EH (cell line): ENCODE results near the gene CPAMD8.
"Not testable (repeated sequence)": the region's sequence is repeated elsewhere in the genome, so short reads cannot be mapped to it uniquely, and the experiment has no call there.

ENCODE experiments used
- DNase-seq: peaks from one replicate; pipeline ENCODE4 v3.0.0-alpha.2; 2015; ENCODE audit warnings: low read depth

The CPAMD8 gene

DNA sequence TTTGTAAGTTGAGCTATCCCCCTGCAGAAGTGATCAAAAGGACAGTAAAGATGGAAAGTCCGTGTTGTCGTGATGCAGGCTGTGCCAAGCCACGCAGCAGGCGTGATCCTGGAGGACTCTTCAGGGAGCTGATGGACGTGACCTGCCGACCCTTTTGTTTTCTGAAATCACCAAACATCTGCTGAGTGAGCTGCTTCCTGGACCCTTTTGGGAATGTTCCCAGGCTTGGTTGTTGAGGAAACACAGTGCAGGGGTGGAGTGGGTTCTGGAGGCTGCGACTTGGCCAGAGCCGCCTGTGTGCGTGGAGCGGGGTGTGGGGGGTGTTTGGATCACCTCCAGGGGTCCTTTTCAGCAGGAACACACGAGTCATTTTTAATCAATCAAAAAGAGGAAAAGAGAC lies 15.4 kb upstream of the CPAMD8 start:
- peak; percentile 29 for DNase-seq

- no peak for DNase-seq
Observed at GRCh38 chr19:17037966-17038500, 11.4 kb upstream of the CPAMD8 start.

- DNase-seq = no peak
Observed at GRCh38 chr19:17037184-17037583, 10.6 kb upstream of the CPAMD8 start.

GRCh38 chr19:17036640-17037039 lies 10.0 kb upstream of the CPAMD8 start:
- DNase-seq = no peak

- DNase-seq = peak; percentile 11
Observed at GRCh38 chr19:17035842-17036424, 9.3 kb upstream of the CPAMD8 start.

DNA sequence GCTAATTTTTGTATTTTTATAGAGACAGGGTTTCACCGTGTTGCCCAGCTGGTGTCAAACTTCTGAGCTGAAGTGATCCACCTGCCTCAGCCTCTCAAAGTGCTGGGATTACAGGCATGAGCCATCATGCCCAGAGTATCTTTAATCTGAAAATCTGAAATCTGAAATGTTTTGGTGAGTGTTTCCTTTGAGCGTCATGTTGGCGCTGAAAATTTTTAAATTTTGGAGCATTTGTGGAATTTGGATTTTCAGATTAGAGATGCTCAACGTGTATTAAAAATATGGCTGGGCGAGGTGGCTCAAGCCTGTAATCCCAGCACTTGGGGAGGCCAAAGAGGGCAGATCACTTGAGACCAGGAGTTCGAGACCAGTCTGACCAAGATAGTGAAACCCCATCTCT lies 5.1 kb upstream of the CPAMD8 start:
- no peak for DNase-seq

GRCh38 chr19:17027535-17027975 lies 945 bp upstream of the CPAMD8 start:
- DNase-seq = no peak

DNA sequence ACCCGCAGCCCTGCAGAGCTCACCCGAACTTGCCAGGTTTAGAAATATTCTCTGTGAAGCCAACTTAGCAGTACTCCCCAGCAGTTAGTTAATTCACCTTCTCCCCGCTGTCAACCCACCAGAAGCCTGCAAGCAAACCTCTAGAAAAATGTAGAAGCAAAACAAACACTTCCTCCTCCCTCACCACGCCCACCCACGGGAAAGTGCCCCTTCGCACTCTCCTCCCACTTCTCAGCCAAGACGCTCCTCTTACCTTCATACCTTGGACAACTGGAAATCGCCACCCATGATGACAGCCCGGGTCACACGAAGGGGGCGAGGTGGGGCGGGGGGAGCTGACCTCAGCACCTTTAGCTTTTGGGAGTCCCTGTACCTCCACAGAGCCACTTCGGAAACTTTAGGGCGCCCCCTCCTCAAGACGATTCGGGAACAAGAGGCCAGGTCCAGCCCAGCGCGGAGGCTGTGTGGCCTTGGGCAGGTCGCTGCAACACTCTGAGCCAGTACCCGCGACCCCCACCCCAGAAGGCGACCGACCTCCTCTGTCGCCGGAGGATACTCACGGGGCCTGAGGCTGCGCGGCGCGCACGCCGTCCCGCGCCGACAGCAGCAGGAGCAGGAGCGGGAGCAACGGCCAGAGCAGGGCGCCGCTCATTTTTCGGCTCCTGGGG lies 485 bp downstream of the CPAMD8 start:
- no peak for DNase-seq

DNA sequence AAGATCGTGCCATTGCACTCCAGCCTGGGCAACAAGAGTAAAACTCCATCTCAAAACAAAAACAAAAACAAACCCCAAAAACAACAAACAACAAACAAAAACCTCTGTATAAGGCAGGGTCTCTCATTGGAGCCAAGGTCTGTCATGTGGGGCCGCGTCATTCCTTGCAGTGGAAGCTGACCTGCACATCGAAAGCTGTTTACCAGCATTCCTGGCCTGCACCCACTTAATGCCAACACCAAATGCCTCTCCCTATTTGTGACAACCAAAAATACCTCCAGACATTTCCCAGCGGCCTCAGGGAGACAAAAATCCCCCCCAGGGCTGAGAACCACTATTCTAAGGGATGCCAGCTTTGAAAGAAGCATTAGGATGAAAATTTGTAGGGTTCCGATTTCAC lies 1.2 kb downstream of the CPAMD8 start:
- DNase-seq = no peak

GRCh38 chr19:17024941-17025340 lies 1.7 kb downstream of the CPAMD8 start:
- not testable (repeated sequence) for DNase-seq

DNA sequence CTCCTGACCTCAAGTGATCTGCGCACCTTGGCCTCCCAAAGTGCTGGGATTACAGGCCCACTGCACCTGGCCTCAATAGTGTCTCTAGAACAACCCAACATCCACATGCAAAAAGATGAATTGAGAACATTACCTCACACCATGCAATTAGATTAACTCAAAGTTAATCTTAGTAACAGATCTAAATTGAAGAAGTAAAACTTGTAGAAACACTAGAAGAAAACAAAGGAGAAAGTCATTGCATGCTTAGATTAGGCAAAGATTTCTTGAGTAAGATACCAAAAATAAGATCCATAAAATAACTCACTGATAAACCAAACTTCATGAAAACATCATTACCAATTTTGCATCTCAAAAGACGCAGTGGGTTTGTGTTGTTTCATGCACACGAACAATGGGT lies 2.8 kb downstream of the CPAMD8 start:
- DNase-seq = no peak

DNA sequence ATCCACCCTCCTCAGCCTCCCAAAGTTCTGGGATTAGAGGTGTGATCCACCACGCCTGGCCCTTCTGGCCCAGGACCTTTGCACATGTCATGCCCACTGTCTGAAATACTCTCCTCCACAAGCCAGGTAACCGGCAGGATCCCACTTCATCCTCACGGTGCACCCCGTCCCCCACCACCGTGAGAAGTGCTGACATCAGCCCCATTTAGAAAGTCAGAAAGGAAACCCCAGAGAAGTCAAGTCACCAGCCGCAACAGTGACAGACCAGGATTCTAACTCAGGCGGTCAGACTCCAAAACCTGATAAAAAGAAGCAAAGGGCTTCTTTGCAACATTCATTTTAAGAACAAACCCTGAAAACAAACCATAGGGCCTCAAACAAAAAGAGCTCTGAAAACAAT lies 3.9 kb downstream of the CPAMD8 start:
- no peak for DNase-seq

- peak; percentile 15 for DNase-seq
Observed at GRCh38 chr19:17021793-17022590, 4.6 kb downstream of the CPAMD8 start.

DNA sequence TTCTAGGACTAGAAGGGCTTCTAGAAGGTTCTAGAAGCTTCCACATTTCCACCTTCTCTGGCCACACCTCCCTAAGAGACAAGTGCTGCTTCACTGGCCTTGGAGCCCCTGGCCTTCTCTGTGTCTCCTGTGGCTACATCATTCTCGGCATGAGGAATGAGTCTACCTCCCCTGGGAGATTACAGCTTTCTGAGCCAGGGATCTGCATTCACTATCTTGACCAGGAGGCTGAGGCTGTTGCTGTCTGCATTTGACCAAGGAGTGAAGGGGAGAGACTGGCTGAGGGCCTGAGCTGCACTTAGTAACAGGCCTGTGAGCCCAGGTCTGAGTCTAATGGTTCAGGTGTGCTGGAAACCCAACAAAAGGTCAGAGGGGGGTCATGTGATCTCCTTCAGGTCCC lies 5.3 kb downstream of the CPAMD8 start:
- DNase-seq = no peak

DNA sequence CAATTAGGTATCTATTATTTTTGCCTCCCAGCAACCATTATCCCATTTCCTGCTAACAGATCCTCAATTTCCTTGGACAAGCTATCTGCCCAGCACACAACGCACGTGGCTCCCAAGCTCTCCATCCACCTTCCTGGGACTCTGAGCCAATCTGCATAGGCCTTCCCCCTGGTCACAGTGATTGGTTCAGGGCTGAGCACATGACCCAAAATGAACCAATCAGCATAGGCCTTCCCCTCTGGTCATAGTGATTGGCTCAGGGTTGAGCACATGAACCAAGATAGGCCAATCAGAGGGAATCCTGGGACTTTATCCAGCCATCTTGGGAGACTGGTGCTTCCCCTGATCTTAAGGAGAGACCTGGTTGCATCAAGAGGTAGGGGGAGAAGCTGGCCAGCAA lies 5.8 kb downstream of the CPAMD8 start:
- DNase-seq = no peak

DNA sequence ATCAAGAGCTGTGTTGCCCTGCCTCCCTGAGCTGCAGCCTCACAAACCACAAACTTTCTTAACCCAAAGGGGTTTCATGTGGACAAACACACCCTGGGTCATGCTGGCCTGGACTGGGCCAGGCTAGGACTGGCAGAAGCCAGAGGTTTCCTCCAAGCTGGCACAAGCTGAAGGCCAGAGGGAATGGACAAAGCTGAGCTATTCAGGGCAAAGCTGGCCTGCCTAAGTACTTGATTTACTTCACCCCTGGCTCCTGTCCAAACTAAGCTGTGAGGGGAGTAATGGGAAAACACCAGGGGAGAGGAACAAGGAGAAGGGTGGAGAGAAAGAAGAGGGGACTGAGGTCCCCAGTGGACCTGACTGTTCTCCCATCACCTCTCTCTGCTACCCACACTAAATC lies 6.2 kb downstream of the CPAMD8 start:
- no peak for DNase-seq

DNA sequence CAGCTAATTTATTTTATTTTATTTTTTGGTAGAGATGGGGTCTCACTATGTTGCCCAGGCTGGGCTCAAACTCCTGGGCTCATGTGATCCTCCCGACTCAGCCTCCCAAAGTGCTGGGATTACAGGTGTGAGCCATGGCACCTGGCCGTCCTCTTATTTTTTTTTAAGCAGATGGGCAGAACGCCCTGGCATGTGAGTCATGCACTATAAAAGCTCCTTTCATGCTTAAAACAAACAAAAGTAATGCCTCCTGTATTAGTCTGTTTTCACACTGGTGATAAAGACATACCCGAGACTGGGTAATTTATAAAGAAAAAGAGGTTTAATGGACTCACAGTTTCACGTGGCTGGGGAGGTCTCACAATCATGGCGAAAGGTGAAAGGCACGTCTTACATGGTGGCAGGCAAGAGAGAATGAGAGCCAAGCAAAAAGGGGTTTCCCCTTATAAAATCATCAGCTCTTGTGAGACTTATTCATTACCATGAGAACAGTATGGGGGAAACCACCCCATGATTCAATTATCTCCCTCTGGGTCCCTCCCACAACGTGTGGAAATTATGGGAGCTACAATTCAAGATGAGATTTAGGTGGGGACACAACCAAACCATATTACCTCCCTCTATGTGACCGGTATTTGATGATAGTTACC lies 12.3 kb downstream of the CPAMD8 start:
- not testable (repeated sequence) for DNase-seq

DNA sequence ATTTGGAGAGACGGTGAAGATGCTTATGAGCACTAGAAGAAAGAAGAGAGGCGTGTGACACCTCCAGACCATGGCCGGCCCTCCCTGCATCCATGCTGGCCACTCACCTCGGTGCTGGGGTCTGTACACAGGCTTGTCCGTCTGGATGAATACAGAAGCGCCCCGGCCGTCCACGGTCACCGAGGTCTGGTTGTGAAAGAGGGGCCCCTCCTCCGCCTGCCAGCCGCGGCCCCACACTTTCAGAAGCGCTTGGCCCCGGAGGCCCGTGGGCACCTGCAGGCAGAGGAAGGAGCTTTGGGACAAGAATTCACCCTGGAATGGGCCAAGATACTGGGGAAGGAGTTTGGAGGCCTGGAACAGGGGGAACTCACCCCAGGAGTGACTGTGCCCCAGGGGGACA lies 15.1 kb downstream of the CPAMD8 start:
- DNase-seq = no peak

GRCh38 chr19:17006579-17006978 lies 20.0 kb downstream of the CPAMD8 start:
- DNase-seq = no peak

- no peak for DNase-seq
Observed at GRCh38 chr19:17005000-17005399, 21.6 kb downstream of the CPAMD8 start.

DNA sequence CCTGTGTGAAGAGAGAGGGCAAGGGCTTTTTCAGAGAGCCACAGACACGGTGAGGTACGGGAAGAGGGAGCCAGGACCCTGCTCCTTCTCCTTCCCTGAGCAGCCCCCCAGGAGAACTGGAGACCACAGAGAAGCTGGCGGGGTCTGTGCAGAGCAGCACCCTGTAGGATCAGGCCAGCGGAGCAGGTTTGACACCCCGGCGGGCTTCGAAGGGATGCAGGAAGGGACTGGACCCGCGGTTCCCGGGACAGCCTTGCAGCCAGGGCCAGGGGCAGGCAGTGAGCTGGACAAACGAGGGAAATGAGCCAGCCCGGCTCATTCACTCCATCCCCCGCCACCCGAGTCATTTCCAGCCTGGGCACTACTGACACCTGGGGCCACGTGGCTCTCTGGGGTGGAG lies 22.2 kb downstream of the CPAMD8 start:
- no peak for DNase-seq

- no peak for DNase-seq
Observed at GRCh38 chr19:17002455-17002854, 24.2 kb downstream of the CPAMD8 start.
